Measurements from ENCODE around the gene TUBGCP3.

Gene TUBGCP3

GRCh38 chr13:112572366-112572765 lies 15.6 kb downstream of the TUBGCP3 start:
- no peak overlapping the region for H3K27ac ChIP-seq
- TF ChIP-seq CTCF (IDR thresholded peaks at IDR 0.05) = no peak
- DNase-seq (ENCODE audit: low spot score) = peak; percentile 3
- no peak overlapping the region for H3K4me3 ChIP-seq

- H3K4me3 ChIP-seq = no peak overlapping the region
- DNase-seq (ENCODE audit: low spot score) = peak; percentile 36
- TF ChIP-seq CTCF (IDR thresholded peaks at IDR 0.05) = no peak
Observed at GRCh38 chr13:112569821-112570220, 18.1 kb downstream of the TUBGCP3 start.

DNA sequence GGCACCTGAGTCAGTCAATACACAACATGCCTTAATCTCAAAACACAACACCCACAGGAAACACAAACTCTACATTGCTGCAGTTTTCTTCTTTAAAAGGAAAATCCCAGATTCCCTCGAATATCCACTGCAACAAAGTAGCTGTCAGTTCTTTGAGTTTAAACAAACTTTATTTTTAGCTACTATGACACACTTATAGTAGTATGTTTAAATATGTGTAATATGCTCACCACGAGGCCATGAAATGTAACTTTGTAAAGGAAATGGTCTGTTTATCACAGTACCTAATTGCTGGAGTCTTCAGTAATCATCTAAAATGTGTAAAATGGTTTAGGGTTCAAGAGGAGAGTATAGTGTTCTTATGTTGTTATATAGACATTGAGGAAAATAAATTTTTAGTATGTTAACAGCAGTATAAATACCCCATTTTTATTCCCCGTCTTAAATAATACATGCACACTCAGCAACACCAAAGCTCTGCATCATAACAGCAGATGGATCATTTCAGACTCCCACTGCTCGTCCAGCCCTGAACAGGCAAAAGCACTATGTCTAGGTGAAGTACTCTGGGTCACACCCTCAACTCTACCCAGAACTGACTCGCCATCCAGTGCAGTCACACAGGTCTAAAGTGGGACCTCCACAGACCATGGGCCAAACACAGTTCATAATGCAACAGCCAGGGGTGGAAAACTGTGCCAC lies 20.6 kb downstream of the TUBGCP3 start:
- DNase-seq (ENCODE audit: low spot score) = no peak
- H3K27ac ChIP-seq = no peak overlapping the region
- no peak for TF ChIP-seq CTCF (IDR thresholded peaks at IDR 0.05)
- H3K4me3 ChIP-seq = no peak overlapping the region

More at GRCh38 chr13:112569821-112570220, 18.1 kb downstream of the TUBGCP3 start:
- no peak overlapping the region for H3K27ac ChIP-seq

- Histone ChIP-seq H3K27ac (no peak overlapping the region), H3K4me3 (no peak overlapping the region)
- no peak for DNase-seq (ENCODE audit: low spot score)
- no peak for TF ChIP-seq CTCF (IDR thresholded peaks at IDR 0.05)
Observed at GRCh38 chr13:112562786-112563383, 25.1 kb downstream of the TUBGCP3 start.

DNA sequence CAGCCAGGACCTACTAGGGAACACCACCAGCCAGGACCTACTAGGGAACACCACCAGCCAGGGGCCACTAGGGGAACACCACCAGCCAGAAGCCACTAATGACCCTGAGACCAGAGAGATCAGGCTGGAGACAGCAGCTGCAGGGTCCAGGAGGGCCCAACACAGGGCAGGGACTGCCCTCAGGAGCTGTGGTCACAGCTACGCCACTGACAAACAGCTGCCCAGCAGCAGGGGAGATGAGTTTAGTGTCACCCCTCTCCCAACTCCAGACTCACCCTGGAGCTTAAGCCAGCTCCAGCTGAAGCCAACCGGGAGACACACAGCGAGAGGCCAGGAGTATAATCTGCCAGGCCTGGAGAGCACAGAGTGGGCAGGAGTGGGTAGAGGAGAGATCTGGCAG lies 25.7 kb downstream of the TUBGCP3 start:
- no peak for TF ChIP-seq CTCF (IDR thresholded peaks at IDR 0.05)
- DNase-seq (ENCODE audit: low spot score) = no peak
- H3K4me3 ChIP-seq = no peak overlapping the region
- no peak overlapping the region for H3K27ac ChIP-seq

DNA sequence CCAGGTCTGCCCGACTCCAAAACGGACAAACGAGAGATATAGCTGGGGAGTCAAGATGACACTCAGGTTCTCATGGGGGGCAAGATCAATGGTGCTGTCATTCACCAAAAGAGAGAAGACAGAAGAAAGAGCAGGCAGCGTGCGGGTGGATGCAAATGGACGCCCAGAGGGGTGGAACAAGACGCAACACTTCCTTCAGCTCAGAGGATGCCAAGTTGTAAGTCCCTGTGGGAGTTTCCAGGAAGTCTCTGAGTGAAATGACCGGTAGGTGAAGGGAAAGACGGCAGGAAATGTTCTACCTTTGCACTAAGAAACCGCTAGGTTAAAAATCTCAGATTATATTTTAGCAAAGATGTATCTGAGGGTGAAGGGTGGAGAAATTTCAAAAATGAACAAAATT lies 26.5 kb downstream of the TUBGCP3 start:
- Histone ChIP-seq H3K4me3 (no peak overlapping the region), H3K27ac (no peak overlapping the region)
- TF ChIP-seq CTCF (IDR thresholded peaks at IDR 0.05) = no peak
- DNase-seq (ENCODE audit: low spot score) = no peak

Measured in coronary artery (tissue), 2 donors.